Heart left ventricle (tissue), 16 donors: ENCODE data around the gene TMTC2. TPM values are rescaled to one million over a fixed set of nuclear protein-coding genes. Genes with fewer than 3 reads are reported as not detected.

ENCODE experiments used
- ATAC-seq, 4 donors: fragments of 200-7000 bp; cut with Tn5 transposase; one replicate each; pipeline ENCODE4 v1.9.1; 2020 to 2022; ENCODE audit warnings: moderate library complexity in 4 of 4, mild to moderate bottlenecking in 3 of 4, moderate number of reproducible peaks in 1 of 4
- DNase-seq, 5 donors: peaks; one replicate each; pipeline ENCODE4 v3.0.0-alpha.2; 2020
- H3K27ac ChIP-seq, 12 donors: fragments of 200-600 bp; sonication (generic) in 4 of 12; one replicate each; pipeline versions ENCODE4 v1.5.0 to v1.8.0; 2016 to 2022; ENCODE audit warnings: mild to moderate bottlenecking in 2 of 12
- H3K27me3 ChIP-seq, 9 donors: fragments of 200-600 bp; sonication (generic) in 2 of 9; one replicate each; pipeline versions ENCODE4 v1.5.1 to v1.8.0; 2016 to 2022; ENCODE audit warnings: mild to moderate bottlenecking in 3 of 9
- H3K36me3 ChIP-seq, 9 donors: fragments of 200-600 bp; sonication (generic) in 2 of 9; one replicate each; pipeline versions ENCODE4 v1.5.0 to v1.8.0; 2018 to 2022; ENCODE audit warnings: mild to moderate bottlenecking in 2 of 9
- H3K4me1 ChIP-seq, 12 donors: fragments of 200-600 bp; sonication (generic) in 4 of 12; one replicate each; pipeline versions ENCODE4 v1.5.0 to v1.8.0; 2016 to 2022; ENCODE audit warnings: mild to moderate bottlenecking in 3 of 12
- H3K4me3 ChIP-seq, 12 donors: fragments of 200-600 bp; sonication (generic) in 4 of 12; one replicate each; pipeline versions ENCODE4 v1.5.0 to v1.8.0; 2017 to 2022; ENCODE audit warnings: mild to moderate bottlenecking in 9 of 12, moderate library complexity in 4 of 12
- H3K9me3 ChIP-seq, 12 donors: fragments of 200-600 bp; sonication (generic) in 4 of 12; one replicate each; pipeline versions ENCODE4 v1.5.0 to v1.8.0; 2016 to 2022; ENCODE audit warnings: mild to moderate bottlenecking in 1 of 12
- CTCF ChIP-seq, 12 donors: fragments of 200-600 bp; sonication (generic) in 4 of 12; IDR thresholded peaks; one replicate each; pipeline versions ENCODE4 v1.5.0 to v1.8.0; 2018 to 2022; ENCODE audit warnings: antibody characterized with exemption in 12 of 12, mild to moderate bottlenecking in 5 of 12
- POLR2A ChIP-seq, 2 donors: fragments of 450-650 bp; IDR thresholded peaks; one replicate each; pipeline ENCODE4 v1.6.1; 2017; ENCODE audit warnings: antibody characterized with exemption in 2 of 2, mild to moderate bottlenecking in 2 of 2, moderate library complexity in 2 of 2
- WGBS, 4 donors: extraction: QIAGEN DNeasy Blood & Tissue Kit in 2 of 4; methylation state at CpG; one replicate each; pipeline versions ENCODE4 v1.1.5 to v1.1.7; 2013 to 2018; 5-methylcytosine and 5-hydroxymethylcytosine counted together
- intact Hi-C, 10 donors: fragments of 100-400 bp; cut with DNase I; formaldehyde crosslinking; loops; one replicate each; pipeline versions ENCODE4 v1.11.1 to v1.14.2; 2022
- polyA plus RNA-seq, 2 donors: library from polyadenylated mRNA; stranded (reverse); fragments of 200-250 nt; gene quantifications; one replicate each; pipeline ENCODE4 v1.2.3, GENCODE V29; 2013
- total RNA-seq, 9 donors: library from RNA; depleted of rRNA in 2 of 9; stranded (reverse); fragments of >200 nt in 2 of 9; fragmentation: NEBNext Ultra II Directional in 3 of 9; extraction: Animal tissue kit (Norgen Biotek cat#: 25700) in 3 of 9; gene quantifications; one replicate each; pipeline versions ENCODE4 v1.1.0 to v1.2.4, GENCODE V29; 2016 to 2023
- donor health status: ischemic (EF 13 %, LVEDD 7.1; RV severe dilation, severe dysfunction).
- donor health status: healthy with polysubstance abuse.
- donor health status: DM: no; HTN: yes; CAD: no.
- donor health status: DM: no; HTN: no; CAD: no.
- donor health status: ischemic (EF 25% LVEDD 6.9; RV normal size, moderate dysfunction).
- donor health status: ischemic (EF 25% LVEDD 5.7; RV mildly dilated, moderate dysfunction).
- donor health status: healthy.
- donor health status: DM: yes; HTN: yes; CAD: no.
- donor health status: ischemic (EF 35%, LVEDD 5.7; RV mildly dilated, moderate dysfunction).
- donor health status: nonischemic (EF 11% LVEDD 7.7; RV severe dilation, severe dysfunction).
- donor health status: DM: yes; HTN: yes; CAD: no.
- donor health status: PGD.
- donor health status: ischemic (EF 29% LVEDD 5.4; RV normal size, mild dysfunction).
- donor health status: nonischemic (EF 23%, LVEDD 6.1; RV moderate dilation, normal function).

The TMTC2 gene
- total and polyA plus RNA-seq, 11 donors, result 1.1 to 5.7 (median 3.3) TPM

DNA sequence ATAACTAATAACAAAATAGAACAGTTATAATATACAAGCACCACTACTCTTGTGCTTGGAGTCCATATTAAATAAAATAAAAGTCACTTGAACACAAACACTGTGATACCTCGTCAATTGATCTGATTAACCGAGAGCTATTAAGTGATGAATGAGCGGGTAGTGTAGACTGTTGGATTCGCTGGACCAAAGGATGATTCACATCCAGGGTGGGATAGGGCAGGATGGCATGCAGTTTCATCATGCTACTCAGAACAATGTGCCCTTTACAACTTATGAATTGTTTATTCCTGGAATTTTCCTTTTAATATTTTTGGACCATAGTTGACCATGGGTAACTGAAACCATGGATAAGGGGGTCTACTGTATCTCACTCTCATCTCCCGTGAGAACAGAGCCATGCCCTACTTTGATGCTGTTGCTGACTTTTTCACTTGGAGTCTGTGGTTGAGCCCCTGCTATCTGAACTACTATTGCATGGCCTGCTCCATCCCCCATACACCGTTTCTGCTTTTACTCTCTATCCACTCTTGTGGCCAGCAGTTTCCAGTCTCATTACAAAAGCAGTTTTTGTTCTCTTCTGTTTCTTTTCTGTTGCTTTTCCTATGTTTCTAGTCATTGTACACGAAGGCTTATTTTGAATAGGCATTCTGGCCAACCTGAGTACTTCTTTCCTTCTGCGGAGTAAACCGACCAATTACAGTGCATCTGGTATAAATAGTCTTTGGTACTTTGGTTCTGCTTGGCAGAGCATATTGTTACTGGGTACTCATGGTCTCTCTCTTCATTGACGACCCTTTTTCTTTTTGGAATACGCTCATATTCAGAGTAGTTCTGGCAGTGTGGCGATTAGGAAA is 12.2 kb downstream of the TMTC2 start:
- no peak overlapping the region for H3K27ac ChIP-seq
- no peak for ATAC-seq
- no peaks in the 10 kb centered on the region for H3K36me3 ChIP-seq
- H3K4me1 ChIP-seq, result no peaks in the 10 kb centered on the region
- intact Hi-C loops, result no loop called here
- DNase-seq, result no peak
- H3K27me3 ChIP-seq, result no peaks in the 10 kb centered on the region
- WGBS, 4 donors, result 93 to 94% (median 93%) methylated on average over 12 of the region's 12 CpGs
- no peaks in the 10 kb centered on the region for H3K9me3 ChIP-seq
- H3K4me3 ChIP-seq, result no peak overlapping the region
- no peak for TF ChIP-seq POLR2A (IDR thresholded peaks at IDR 0.05)
- TF ChIP-seq CTCF (IDR thresholded peaks at IDR 0.05), result no peak

- intact Hi-C loops, result no loop called here
Observed at GRCh38 chr12:82705774-82706173, 19.1 kb downstream of the TMTC2 start.

DNA sequence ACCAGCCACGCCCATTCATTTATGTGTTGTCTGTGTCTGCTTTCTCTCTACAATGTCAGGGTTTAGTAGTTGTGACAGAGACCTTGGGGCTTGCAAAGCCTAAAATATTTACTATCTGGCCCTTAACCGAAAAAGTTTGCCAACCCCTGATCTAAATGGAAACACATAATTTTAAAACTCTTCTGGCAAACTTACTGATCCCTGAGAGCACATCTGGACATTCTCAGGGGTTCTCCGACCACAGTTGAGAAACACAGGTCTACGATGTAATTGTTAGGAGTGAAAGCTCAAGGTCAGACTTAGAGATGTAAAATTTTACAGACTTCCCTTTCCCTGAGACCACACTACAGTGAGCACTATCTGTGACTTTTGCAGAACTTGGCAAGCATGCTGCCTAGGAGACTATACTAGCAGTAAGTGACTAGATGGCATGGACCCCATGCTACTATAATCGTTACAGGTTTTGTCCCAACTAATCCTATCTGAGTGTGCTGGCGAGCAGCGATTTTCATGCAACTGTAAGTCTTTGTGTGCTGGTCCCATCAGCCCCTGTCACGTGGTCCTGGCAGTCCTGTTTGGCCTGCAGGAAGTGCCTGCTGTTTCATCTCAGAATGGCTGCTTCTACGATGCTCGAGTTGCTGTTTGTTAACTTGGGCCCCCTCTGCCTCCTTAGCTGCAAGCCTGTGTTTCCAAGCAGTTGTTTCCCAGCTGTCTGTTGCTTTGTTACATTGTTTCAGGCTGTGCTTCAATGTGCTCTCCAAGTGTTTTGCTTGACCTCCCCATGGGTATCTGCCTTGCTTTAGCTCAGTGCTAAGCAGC is 21.6 kb downstream of the TMTC2 start:
- DNase-seq (peak in 3 of 5 donors; percentile 21 to 59 (median 37)), ATAC-seq (peak; percentile 39 to 57 (median 43))
- no peaks in the 10 kb centered on the region for H3K9me3 ChIP-seq
- H3K27ac ChIP-seq, result peak overlapping the region in 2 of 12 donors; percentile 24 to 64
- peaks cover 0 to 5% (median 0%) of the 10 kb centered on the region in 12 donors for H3K4me1 ChIP-seq
- no peak overlapping the region for H3K4me3 ChIP-seq
- TF ChIP-seq POLR2A (IDR thresholded peaks at IDR 0.05) (no peak), CTCF (IDR thresholded peaks at IDR 0.05) (no peak)
- intact Hi-C loops, result no loop called here
- no peaks in the 10 kb centered on the region for H3K36me3 ChIP-seq
- no peaks in the 10 kb centered on the region for H3K27me3 ChIP-seq
- 55 to 68% (median 65%) methylated on average over 8 to 10 of the region's 10 CpGs for WGBS, 4 donors

More at GRCh38 chr12:82705774-82706173, 19.1 kb downstream of the TMTC2 start:
- Histone ChIP-seq H3K4me1 (peaks cover 0 to 5% (median 0%) of the 10 kb centered on the region in 12 donors), H3K36me3 (no peaks in the 10 kb centered on the region), H3K4me3 (no peak overlapping the region), H3K27ac (no peak overlapping the region), H3K9me3 (no peaks in the 10 kb centered on the region), H3K27me3 (no peaks in the 10 kb centered on the region)
- WGBS, 4 donors, result 93 to 97% (median 95%) methylated on average over 3 of the region's 3 CpGs
- DNase-seq (no peak), ATAC-seq (no peak)
- TF ChIP-seq POLR2A (IDR thresholded peaks at IDR 0.05), result no peak
- TF ChIP-seq CTCF (IDR thresholded peaks at IDR 0.05), result no peak

DNA sequence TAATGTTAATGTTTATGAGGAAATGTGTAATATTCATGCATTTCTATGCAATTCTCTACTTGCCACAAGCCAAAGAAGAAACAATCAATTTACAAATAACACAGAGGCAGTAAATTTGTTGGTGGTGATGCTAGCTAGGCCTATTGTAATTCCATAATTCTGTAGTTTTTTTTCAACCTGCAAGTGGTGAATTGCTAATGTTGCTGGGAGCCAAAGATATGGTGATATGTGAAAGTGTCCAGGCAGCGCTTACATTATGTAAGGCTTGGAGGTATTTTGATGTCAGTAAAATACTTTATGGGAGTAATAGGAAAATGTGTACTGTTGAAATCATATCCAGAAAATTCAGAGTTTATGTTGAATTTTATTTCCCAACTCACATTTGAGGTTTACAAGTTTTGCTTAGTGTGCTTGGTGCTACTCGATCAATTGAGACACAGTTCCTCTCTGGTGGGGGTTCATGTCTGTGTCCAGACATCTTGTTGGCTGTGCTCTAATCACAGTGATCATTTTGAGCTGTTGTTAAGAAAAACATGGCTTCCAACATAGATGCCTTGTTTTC is 23.2 kb downstream of the TMTC2 start:
- Histone ChIP-seq H3K27ac (peak overlapping the region in 1 of 12 donors; percentile 25), H3K4me1 (peaks cover 0 to 6% (median 0%) of the 10 kb centered on the region in 12 donors), H3K9me3 (no peaks in the 10 kb centered on the region), H3K36me3 (no peaks in the 10 kb centered on the region), H3K27me3 (no peaks in the 10 kb centered on the region), H3K4me3 (no peak overlapping the region)
- intact Hi-C loops, result no loop called here
- ATAC-seq (no peak), DNase-seq (no peak)
- WGBS, 4 donors, result 91 to 97% (median 96%) methylated on average over 2 of the region's 2 CpGs
- TF ChIP-seq POLR2A (IDR thresholded peaks at IDR 0.05), result no peak
- no peak for TF ChIP-seq CTCF (IDR thresholded peaks at IDR 0.05)
